G401 (cell line): ENCODE data around the gene AJUBA. TPM values are rescaled to one million over a fixed set of nuclear protein-coding genes. Genes with fewer than 3 reads are reported as not detected.
A peak's percentile ranks its signal among the peaks of the same experiment; 100 is the strongest.

Source experiments
- DNase-seq: peaks from one replicate; pipeline ENCODE4 v3.0.0-alpha.2; 2015; ENCODE audit warnings: low spot score
- in situ Hi-C: cut with HindIII; loops from 2 replicates; pipeline ENCODE4 v1.10.0; 2016; ENCODE audit warnings: low sequenced_read_pairs, mixed read lengths
- total RNA-seq: library from RNA; depleted of rRNA; stranded (reverse); fragments of >200 nt; shearing (Covaris generic); gene quantifications from 2 replicates; pipeline ENCODE4 v1.2.3, GENCODE V29; 2014

The AJUBA gene
- total RNA-seq, 1 experiment from 2014 or later, result 17.0 TPM

- in situ Hi-C loops, result loop anchor here (10.0 kb wide), 1 partner anchor 80 kb away; no protein-coding TSS in a partner anchor
- DNase-seq, result no peak
These were observed 2.8 kb upstream of the AJUBA start for GRCh38 chr14:22984959-22985658.

- in situ Hi-C loops, result loop anchor here (10.0 kb wide), 1 partner anchor 83 kb away; no protein-coding TSS in a partner anchor
- no peak for DNase-seq
These were observed 375 bp downstream of the AJUBA start for GRCh38 chr14:22981876-22982476.

- in situ Hi-C loops, result loop anchor here (10.0 kb wide), 1 partner anchor 84 kb away; no protein-coding TSS in a partner anchor
- no peak for DNase-seq
These were observed 1.1 kb downstream of the AJUBA start for GRCh38 chr14:22981090-22981875.

- no peak for DNase-seq
- in situ Hi-C loops, result loop anchor here (10.0 kb wide), 1 partner anchor 84 kb away; no protein-coding TSS in a partner anchor
These were observed 1.7 kb downstream of the AJUBA start for GRCh38 chr14:22980672-22981089.

GRCh38 chr14:22979748-22980392, 2.5 kb downstream of the AJUBA start:
- in situ Hi-C loops, result loop anchor here (10.0 kb wide), 1 partner anchor 85 kb away; no protein-coding TSS in a partner anchor

GRCh38 chr14:22978981-22979671, 3.2 kb downstream of the AJUBA start:
- DNase-seq, result no peak
- in situ Hi-C loops, result no loop called here

More at GRCh38 chr14:22979748-22980392, 2.5 kb downstream of the AJUBA start:
- no peak for DNase-seq

GRCh38 chr14:22978487-22978837, 3.9 kb downstream of the AJUBA start:
- in situ Hi-C loops, result no loop called here
- DNase-seq, result no peak

- no peak for DNase-seq
- in situ Hi-C loops, result no loop called here
These were observed 4.5 kb downstream of the AJUBA start for GRCh38 chr14:22977684-22978486.

GRCh38 chr14:22977434-22977683, 5.0 kb downstream of the AJUBA start:
- DNase-seq, result no peak
- in situ Hi-C loops, result no loop called here

- no peak for DNase-seq
These were observed 5.5 kb downstream of the AJUBA start for GRCh38 chr14:22976620-22977433.

GRCh38 chr14:22974530-22975313, 7.6 kb downstream of the AJUBA start:
- DNase-seq, result no peak

More at GRCh38 chr14:22976620-22977433, 5.5 kb downstream of the AJUBA start:
- in situ Hi-C loops, result no loop called here

GRCh38 chr14:22973217-22974032, 8.9 kb downstream of the AJUBA start:
- peak; percentile 68 for DNase-seq
- in situ Hi-C loops, result no loop called here

More at GRCh38 chr14:22974530-22975313, 7.6 kb downstream of the AJUBA start:
- in situ Hi-C loops, result no loop called here

GRCh38 chr14:22972313-22972930, 9.9 kb downstream of the AJUBA start:
- no peak for DNase-seq
- in situ Hi-C loops, result no loop called here

GRCh38 chr14:22971152-22971551, 11.2 kb downstream of the AJUBA start:
- no peak for DNase-seq
- in situ Hi-C loops, result no loop called here

- no peak for DNase-seq
- in situ Hi-C loops, result no loop called here
These were observed 15.5 kb downstream of the AJUBA start for GRCh38 chr14:22966783-22967269.
